ENCODE measurements around the gene KRT7.
A peak's percentile ranks its signal among the peaks of the same experiment; 100 is the strongest.
"Not testable (repeated sequence)": the region's sequence is repeated elsewhere in the genome, so short reads cannot be mapped to it uniquely, and the experiment has no call there.

KRT7 gene

GRCh38 chr12:52231305-52232202 is 1.5 kb upstream of the KRT7 start:
- DNase-seq: no peak

GRCh38 chr12:52232203-52232673 is 805 bp upstream of the KRT7 start:
- no peak for DNase-seq

GRCh38 chr12:52233462-52234207 is 592 bp downstream of the KRT7 start:
- no peak for DNase-seq

- no peak for DNase-seq
These were observed 1.3 kb downstream of the KRT7 start for GRCh38 chr12:52234223-52234810.

GRCh38 chr12:52235001-52235764 is 2.1 kb downstream of the KRT7 start:
- no peak for DNase-seq

GRCh38 chr12:52235822-52236361 is 2.8 kb downstream of the KRT7 start:
- DNase-seq: no peak

- no peak for DNase-seq
These were observed 3.5 kb downstream of the KRT7 start for GRCh38 chr12:52236386-52237050.

GRCh38 chr12:52238207-52238840 is 5.3 kb downstream of the KRT7 start:
- no peak for DNase-seq

GRCh38 chr12:52238916-52239646 is 6.0 kb downstream of the KRT7 start:
- DNase-seq: no peak

- no peak for DNase-seq
These were observed 6.7 kb downstream of the KRT7 start for GRCh38 chr12:52239767-52240166.

- not testable (repeated sequence) for DNase-seq
These were observed 7.2 kb downstream of the KRT7 start for GRCh38 chr12:52240247-52240646.

- no peak for DNase-seq
These were observed 8.3 kb downstream of the KRT7 start for GRCh38 chr12:52241205-52241842.

- DNase-seq: no peak
These were observed 9.6 kb downstream of the KRT7 start for GRCh38 chr12:52242442-52243258.

- DNase-seq: no peak
These were observed 10.3 kb downstream of the KRT7 start for GRCh38 chr12:52243259-52243855.

GRCh38 chr12:52243856-52244614 is 11.0 kb downstream of the KRT7 start:
- DNase-seq: peak; percentile 22

GRCh38 chr12:52244615-52244994 is 11.6 kb downstream of the KRT7 start:
- no peak for DNase-seq

GRCh38 chr12:52245259-52245961 is 12.4 kb downstream of the KRT7 start:
- no peak for DNase-seq
